Suppressor macrophage treated with lipopolysaccharide for 1 hour (primary cell): ENCODE results near the gene DZANK1.
"Not testable (repeated sequence)": the region's sequence is repeated elsewhere in the genome, so short reads cannot be mapped to it uniquely, and the experiment has no call there.

ENCODE experiments used
- DNase-seq, 3 donors: peaks; one replicate each; pipeline ENCODE4 v3.0.0-alpha.2; 2020 to 2022

Gene DZANK1

DNA sequence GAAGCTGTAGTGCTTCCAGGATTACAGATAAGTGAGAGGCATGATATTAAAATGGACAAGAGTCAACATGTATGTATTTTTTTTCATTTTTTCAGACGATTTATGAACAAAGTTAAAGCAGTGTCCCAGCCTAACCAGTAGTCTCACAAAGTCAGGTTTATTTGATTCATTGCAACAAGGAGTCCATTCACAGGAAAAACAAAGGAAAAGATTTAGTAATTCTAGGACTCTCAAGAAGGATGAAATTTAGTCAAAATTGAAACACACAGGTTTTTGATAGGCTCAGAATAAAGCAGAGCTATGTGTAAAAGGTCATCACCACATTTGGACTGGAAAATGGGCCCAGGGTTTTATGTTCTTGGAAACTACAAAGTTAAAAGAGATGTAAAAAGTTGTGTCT, 94.5 kb downstream of the DZANK1 start:
- no peak for DNase-seq

GRCh38 chr20:18364768-18365167, 102.1 kb downstream of the DZANK1 start:
- no peak for DNase-seq

DNA sequence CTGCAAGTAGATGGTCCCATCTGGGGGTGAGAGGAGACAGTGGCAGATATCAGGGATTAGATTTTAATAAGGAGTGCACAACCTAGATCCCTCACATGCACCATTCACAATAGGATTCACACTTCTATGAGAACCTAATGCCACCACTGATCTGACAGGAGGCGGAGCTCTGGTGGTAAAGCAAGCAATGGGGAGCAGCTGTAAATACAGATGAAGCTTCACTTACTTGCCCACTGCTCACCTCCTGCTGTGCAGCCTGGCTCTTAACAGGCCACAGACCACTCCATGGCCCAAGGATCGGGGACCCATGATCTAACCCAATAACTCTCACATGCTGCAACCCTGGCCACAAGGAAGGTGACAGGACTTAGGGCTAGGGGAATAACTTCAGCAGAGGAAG, 103.1 kb downstream of the DZANK1 start:
- no peak for DNase-seq

DNA sequence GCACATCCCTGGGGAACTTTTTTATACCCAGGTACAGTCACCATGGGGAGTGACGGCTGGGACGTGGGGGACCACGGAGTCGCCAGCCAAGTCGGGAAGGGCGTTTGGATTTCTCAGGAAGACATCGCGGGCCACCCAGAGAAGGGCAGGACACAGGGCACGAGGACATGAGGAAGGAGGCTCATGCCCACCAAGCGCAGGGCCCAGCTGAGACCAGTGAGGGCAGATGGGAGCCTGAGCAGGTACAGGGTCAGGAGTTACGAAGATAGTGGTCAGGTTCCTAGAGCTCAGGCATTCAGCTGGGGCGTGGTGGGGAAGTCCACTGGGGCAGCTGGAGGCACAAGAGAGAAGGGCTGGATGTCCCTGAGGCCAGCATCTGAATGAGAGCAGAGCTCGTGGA, 103.9 kb downstream of the DZANK1 start:
- DNase-seq, result no peak

DNA sequence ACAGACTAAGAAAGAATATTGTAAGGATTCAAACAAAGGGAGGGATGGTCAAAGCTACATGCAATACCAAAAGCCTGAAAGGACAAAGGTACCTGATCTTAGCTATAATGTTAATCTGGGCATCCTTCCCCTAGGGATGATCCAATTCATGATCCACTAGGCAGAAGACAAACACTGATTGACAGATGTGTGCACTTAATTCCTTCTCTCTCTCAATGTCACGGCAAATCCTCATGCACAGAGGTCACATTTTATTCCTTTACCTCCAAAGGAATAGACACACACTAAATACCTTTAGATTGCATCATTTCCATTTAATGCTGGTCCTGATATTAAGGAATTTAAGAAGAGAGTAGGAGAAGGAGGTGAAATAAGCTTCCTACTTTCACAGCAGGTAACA, 105.2 kb downstream of the DZANK1 start:
- no peak for DNase-seq

GRCh38 chr20:18360635-18361034, 106.2 kb downstream of the DZANK1 start:
- no peak for DNase-seq

DNA sequence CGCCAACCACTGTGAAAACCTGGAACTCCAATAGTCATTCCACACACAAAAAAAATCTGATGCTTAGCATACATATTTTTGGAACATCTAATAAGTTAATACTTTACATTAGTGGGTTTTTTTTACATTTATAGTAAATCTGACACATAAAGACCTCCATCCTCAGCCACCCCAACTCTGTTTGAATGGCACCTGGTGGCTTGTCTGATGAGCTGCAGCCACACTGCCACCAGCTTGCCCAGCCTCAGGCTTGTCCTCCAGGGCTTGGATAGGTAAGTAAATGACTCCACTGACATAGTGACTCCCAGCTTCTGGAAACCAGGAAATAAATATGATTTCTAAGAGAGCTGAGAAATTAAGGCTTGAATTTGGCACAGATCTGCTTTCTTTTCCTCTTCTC, 107.0 kb downstream of the DZANK1 start:
- DNase-seq, result no peak

DNA sequence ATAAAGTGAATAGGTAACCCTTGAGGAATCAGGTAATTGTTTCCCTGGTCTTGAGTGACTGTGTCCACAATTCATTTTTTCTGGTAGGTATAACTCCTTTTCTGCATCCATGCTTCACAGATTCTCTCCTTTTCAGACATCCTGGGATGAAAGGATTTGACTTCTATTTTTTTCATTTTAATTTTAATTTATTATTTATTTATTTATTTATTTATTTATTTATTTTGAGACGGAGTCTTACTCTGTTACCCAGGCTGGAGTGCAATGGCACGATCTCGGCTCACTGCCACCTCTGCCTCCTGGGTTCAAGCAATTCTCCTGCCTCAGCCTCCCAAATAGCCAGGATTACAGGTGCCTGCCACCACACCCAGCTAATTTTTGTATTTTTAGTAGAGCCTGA, 117.1 kb downstream of the DZANK1 start:
- DNase-seq, result not testable (repeated sequence)
